Measurements from ENCODE around the gene DNAJA2.

GRCh38 chr16:46949241-46949892 lies 24.1 kb downstream of the DNAJA2 start:
- TF ChIP-seq POLR2A (IDR thresholded peaks at IDR 0.05; ENCODE audit: low read depth, low read length) (no peak), POLR2AphosphoS5 (IDR thresholded peaks at IDR 0.05; ENCODE audit: low read depth, low read length) (no peak)

Data from GM12892 (cell line).